Stimulated activated CD4-positive, alpha-beta T cell treated with anti-CD3 and anti-CD28 coated beads, Interleukin-4, amount 100 ng/mL, for 48 hours (primary cell): ENCODE measurements around the gene AGBL1.

ENCODE experiments used
- DNase-seq, 2 donors: peaks; one replicate each; pipeline ENCODE4 v3.0.0-alpha.2; 2020; ENCODE audit warnings: low read depth in 2 of 2

Gene AGBL1

DNA sequence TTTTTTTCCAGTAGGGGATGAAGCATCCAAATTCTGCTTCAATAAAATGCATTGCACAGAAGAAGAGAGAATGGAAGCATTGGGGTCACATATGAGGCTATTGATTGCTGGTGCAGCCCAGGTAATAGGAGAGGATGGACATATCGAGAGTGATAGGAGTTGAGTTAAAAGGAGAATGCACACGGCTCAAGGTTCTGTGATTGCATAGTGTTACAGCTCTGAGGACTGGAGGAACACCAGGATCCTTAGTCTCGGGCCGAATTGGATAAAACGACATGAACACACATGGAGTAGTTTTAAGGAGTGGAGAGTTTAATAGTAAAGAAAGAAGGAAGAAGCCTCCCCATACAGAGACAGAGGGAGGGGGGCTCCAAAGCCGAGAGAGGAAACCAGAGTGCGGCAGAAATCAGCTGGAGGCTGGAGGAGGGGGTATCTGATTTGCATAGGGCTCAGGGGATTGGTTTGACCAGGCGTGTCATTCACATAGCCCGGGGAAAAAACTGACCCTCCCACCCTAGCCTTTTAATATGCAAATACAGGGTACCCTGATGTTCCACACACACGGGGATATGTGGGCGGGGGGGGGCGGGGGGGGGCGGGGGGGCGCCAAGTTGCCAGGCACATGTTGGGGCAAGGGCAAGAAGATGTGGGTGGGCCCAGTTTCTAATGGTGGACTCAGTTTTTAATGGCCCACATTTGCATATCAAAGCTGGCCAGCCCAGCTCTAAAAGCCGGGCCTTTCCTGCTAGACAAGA, 156.9 kb downstream of the AGBL1 start:
- no peak for DNase-seq

DNA sequence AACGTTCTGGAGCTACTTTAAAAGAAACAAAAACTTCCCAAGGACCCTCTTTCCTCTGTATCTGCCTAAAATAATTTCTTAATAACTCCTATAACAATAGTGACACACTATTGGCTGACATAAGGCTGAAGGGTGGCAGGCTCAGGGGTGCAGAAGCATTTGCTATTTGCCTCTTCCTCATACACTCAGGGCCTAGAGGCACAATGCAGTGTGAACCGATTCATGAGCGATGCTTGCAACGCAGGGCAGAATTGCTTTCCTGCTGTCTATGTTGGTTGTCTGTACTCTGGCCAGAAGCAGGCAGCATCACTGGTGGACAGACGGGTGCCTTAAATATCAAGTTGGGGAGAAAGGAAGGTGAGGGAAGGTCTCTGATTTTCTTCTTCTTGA, 157.4 kb downstream of the AGBL1 start:
- DNase-seq: no peak

DNA sequence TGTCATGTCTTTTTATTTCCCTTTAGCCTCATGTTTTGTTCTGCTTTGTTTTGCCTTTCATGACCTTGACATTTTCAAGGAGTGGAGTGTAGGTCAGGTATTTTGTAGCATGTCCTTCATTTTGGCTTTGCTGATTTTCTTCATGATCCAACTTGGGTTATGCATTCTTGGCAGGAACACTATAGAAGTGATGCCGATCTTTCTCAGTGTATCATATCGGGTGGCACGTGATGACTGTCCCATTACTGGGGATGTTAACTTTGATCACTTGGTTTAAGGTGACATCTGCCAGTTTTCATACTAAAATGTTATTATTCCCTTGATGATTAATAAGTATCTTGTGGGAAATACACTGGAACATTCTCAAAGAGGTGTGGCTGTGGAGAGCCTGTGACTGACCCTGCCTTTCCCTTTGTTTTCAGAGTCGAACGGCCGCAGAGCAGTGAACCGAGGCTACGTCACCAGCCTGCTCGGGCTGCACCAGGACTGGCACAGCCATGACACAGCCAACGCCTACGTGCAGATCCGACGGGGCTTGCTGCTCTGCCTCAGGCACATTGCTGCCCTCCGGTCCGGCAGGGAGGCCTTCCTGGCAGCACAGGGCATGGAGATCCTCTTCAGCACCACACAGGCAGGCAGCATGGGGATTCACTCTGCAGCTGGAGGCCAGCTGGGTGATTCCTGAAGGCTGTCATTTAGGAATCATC, 167.7 kb downstream of the AGBL1 start:
- no peak for DNase-seq

DNA sequence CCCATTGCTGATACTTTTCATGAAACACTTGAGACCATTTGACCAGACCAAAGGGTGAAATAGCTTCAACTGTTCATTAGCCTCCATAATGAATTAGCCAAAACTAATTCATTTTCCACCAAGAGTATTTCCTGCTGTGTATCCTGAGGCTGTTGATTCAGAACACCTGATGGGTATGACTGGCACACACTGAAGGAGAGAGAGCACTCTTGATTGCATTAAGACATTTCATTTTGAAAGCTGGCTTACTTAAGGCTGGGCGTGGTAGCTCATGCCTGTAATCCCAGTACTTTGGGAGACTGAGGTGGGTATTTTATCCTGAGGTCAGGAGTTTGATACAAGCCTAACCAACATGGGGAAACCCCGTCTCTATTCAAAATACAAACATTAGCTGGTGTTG, 175.6 kb downstream of the AGBL1 start:
- no peak for DNase-seq

DNA sequence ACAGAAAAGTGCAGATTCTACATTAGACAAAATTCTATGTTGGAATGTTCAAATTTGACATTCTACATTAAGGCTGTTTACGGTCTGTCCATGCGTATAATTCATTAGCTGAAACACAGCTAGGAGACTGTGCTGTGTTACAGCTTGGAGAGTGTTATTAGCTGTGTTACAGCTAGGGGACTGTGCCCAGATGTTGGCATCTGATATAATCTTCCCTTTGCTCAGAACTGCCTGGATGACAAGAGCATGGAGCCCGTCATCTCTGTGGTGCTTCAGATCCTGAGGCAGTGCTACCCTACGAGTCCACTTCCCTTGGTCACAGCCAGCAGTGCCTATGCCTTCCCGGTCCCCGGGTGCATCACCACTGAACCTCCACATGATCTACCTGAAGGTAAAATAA, 177.0 kb downstream of the AGBL1 start:
- DNase-seq: no peak

DNA sequence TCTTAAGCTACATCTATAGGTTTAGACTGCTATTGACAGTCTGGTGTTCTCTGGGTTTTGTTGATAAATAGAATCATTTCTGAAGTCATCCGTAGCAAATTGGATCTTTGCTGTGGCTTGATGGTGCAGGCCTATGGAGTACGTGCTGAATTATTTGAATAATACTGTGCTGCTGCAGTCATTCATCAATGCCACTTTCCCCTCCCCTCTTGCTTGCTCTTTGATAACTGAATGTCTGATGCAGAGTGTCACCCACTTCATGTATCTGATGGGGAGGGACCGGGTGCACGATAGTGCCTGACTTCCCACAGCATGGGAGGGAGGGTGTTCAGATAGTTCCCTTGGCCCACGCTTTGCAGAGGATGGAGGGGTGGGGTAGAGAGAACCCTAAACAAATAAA, 179.9 kb downstream of the AGBL1 start:
- no peak for DNase-seq

DNA sequence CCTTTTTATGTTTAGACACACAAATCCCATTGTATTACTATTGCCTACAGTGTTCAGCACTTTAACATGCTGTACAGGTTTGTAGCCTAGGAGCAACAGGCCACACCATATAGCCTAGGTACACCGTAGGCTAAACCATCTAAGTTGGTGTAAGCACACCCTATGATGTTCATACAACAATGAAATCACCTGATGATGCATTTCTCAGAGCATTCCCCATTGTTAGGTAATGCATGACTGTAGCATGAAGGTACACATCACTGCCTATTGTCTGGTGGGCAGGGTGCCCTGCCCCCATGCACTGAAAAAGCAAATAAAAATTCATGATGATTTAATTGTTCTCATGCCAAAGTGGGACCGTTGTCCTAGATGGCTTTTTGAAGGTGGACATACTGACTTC, 183.6 kb downstream of the AGBL1 start:
- no peak for DNase-seq

DNA sequence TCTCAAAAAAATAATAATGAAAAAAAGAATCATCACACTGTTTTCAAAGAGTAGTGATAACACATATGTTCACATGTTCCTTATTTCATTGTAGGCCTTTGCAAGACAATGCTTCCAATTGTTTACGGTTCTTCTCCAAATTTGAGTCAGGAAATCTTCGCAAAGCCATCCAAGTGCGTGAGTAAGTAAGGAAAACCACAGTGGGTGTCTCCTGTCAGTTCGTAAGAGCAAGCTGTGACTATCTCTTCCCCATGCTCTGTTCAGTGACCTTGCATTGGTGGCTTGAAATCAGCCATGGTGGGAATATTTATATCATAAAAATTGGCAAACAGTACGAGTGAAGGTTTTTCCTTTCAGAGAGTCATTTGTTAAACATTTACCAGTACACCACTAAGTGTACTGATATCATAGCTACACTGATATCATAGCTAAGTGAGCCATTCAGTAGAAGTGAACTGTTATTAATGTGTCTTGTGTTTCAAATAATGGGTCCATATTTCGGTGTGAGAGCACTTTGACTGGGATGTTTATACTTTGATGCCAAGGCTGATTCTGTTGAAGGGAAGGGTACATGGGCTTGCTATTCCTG, 187.3 kb downstream of the AGBL1 start:
- DNase-seq: no peak

DNA sequence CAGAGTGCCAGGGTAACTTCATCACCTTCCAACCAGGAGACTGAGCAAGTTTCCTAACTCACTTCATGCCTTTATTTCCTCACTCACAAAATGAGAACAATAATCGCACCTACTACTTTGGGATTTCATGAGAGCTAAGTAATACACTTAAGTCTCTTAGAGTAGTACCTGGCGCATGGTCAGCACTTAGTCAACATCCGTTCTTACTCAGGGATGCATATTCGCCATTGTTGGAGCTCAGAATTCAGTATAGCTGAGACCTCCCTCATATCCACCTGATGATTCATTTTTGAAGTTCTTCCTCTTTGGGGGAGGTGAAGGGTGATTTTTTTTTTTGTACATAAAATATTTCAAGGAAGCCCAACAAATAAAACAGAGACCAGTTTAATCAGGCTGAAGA, 188.2 kb downstream of the AGBL1 start:
- DNase-seq: no peak

DNA sequence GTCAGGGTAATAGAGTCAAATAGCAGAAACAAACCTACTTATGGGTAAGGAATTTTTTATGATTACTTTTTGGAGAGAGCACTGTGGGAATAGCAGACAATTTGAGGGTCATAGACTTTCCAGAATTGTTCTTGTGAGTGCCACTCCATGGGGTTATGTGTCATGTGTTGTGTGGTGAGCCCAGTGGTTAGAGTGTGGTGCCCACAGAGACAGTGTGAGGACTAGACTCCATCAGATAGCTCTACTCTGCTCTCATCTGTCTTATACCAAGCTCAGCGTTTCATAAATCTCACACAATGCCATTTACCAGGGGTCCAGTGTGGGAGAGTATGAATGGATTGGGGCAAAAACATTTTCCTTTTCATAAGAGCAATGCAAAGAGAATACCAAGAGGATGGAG, 188.9 kb downstream of the AGBL1 start:
- no peak for DNase-seq

DNA sequence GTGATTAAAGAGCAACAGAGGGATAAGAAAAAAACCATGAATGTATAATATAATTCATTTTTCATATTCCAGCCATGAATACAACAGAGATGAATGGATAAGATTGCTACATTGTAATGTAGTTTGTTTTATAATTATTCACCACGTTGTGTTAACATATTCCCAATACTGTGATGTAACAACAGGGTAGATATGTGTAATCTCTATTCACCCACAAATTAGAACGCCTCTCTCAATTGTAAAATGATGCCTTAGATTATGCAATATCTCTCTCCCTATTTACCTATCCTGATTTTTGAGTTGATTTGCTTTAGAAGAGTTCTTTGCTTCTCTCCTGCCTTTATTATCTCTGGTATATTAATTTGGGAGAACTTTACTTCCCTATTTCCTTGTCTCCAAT, 193.6 kb downstream of the AGBL1 start:
- DNase-seq: no peak

DNA sequence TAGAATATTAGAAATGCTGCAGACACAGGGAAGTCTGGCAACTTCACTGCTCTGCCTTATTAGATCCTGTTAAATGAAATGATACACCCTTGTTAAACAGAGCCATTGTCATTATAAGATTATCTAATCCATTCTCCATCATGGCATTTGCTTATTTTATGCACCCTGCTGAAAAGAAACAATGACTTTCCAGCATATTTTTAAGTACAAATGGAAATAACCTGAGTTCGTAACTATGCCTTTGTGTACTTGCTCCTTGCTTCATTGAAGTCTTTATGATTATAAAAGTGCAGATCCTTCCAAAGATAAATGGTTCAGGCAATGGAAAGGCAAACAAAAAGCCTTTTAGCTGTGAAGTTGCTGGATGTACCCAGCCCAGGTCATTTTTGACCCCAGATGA, 195.7 kb downstream of the AGBL1 start:
- DNase-seq: no peak

DNA sequence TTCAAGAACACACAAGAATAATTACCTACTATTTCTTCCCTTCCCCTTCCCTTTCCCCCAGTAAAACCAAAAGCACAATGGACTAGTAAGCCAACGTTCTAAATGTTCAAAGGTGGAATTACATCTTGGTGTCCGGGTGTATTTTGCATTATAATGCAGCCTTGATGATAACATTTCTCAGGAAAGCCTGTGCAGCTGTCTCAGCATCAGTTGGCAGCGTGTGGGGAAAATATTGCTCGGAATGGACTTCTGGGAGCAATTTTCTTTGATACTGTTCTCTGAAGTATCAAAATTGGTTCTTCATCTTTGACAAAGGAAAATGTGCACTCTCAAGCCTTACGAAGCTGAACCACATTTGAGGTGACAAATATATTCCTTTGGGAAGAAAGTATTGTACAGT, 198.9 kb downstream of the AGBL1 start:
- DNase-seq: no peak

DNA sequence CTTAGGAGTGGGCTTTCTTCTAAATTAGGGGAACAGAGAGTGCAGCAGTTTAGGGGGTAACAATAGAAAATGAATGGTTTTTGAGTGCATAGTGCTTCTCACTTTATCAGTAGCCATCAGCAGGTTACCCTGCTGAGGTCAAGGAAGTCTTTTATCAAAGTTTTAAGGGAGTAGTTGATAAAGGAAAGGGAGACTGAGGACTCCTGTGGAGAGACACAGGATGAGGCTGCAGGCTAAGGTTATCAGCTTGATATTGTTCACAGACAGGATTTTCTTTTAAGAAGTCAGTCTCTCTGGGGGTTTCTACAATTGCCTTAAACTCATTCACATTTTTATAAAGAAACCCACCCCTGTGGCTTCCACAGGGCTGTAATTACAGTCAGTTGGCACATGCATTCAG, 205.0 kb downstream of the AGBL1 start:
- no peak for DNase-seq

DNA sequence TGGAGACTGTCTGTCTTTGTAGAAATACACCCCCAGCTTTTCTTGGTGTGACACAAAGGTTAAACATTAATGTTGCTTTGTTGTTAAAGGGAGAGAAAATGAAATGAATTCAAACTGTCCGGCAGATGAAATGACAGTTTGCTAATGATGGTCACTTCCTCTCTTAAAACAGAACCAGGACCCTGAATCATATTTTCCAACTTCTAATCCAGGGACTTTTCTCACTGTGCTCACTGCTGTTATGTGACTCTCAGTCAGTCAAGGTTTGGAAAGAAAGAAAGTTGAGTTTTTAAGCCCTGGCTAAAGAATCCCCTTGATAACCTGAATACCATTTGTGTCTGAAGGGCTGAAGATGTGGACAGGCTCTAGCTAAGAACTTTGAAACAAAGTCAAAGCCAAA, 215.8 kb downstream of the AGBL1 start:
- no peak for DNase-seq

DNA sequence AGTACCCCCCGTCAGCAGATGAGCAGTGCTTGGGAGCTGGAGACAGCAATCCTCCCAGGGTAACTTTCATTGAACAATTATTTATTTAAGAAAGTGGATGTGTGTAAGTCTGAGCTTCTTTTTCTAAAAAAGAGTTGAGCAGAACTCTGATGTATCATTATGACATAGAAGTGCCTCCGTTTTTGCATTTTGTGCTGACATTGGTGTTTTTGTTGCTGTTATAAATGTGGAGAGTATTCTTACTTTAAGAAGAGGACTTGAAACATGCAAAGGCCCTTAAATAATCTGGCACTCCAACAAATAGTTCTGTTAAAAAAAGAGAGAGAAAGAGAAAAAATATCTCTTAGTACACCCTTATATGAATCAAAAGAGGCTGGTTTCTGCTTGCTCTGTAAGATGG, 217.1 kb downstream of the AGBL1 start:
- no peak for DNase-seq

DNA sequence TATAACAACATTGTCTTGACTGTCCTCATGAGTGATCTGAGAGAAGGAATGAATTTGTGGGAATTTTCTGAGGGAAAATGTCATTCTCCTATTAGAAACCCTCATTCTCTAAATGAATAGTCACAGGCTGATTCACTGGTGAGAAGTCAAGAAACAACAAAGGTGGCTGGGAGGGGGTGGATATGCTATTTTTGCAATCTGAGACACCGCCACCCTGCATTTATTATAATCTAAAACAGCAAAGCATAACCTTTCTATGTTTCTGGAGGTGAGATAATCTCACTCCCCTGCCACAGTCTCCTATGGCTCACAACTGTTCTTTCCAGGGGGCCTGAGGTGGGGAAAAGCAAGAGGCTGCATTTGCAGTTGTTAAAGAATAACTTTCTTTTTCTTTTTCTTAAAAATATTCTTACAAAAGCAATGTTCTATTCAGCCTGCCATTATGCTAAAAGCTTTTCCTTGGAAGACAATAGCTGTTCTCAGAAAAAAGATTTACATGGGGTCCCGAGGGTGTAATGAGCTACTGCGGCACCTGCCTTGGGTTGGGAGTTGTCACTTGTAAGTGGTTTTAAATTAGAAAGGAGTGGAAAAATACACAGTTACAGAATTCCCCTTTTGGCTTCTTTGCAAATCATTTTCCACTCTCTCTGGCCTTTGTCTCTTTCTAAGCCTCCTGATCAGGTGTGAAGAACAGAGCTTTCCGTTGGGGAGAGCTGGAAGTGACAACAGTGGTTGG, 220.9 kb downstream of the AGBL1 start:
- DNase-seq: no peak

DNA sequence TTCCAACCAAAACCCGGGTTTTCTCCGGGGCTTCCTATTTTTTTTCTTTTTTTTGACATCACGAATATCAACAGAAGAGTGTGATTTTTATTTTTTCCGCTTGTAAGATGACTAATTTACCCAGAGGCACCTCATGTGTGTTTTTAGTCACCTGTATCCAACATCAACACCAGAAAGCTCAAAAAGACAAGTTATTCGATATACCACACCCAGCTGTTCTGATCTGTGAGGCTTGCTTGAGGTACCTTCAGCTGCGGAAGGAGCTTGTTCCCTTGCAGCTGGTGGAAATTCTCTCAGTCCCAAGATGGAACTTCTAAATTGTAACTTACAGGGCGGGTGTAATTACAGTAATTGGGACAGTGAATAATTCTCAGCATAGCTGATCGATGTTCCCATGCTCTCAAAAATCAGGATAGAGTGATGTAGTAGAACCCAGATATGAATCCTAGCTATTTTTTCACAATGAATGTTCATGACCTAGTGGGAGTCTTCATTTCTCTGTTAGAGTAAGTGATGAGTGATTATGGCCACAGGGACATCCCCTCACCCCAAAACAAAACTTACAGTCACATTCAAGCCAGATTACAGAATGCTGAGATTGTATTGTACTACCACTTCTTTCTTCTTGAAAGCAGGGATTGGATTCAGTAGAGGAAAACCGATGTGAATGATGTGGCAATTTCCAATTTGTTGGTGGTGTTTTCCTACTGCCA, 232.1 kb downstream of the AGBL1 start:
- DNase-seq: no peak

DNA sequence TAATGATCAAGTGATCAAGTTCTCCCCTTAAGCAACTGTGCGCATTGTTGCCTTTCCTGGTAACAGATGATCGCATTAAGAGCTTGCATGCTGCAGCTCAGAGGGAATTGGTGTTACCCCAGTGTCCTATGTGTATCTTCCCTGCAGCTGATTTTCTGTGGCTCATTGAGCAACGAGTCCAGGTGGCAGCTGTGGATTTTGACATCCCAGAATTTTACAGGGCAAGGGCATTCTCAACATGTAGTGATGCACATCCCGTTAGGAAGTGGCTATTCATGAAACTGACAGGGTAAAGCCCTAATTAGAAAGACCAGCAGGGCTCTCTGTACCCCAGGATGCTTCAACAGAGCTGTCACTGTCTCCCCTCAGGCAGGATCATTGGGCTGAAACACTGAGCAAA, 232.8 kb downstream of the AGBL1 start:
- DNase-seq: no peak

DNA sequence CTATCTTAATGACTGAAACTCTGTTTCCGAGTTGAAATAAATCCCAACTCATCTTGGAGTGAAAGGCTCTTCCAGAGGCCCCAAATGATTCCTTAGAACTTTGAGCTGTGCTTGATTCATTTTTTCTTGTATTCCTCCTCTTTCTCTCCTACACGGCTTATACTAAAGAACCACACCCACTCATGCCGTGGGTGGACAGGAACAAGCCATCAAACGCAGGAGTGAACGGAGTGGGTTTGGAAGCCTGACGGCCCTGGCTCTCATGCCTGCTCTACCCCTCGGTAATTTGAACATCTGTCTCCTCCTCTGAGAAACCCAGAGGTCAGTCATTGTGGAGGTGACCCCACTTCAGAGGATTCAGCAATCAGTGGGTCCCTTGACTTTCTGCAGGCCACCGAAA, 236.5 kb downstream of the AGBL1 start:
- DNase-seq: no peak

DNA sequence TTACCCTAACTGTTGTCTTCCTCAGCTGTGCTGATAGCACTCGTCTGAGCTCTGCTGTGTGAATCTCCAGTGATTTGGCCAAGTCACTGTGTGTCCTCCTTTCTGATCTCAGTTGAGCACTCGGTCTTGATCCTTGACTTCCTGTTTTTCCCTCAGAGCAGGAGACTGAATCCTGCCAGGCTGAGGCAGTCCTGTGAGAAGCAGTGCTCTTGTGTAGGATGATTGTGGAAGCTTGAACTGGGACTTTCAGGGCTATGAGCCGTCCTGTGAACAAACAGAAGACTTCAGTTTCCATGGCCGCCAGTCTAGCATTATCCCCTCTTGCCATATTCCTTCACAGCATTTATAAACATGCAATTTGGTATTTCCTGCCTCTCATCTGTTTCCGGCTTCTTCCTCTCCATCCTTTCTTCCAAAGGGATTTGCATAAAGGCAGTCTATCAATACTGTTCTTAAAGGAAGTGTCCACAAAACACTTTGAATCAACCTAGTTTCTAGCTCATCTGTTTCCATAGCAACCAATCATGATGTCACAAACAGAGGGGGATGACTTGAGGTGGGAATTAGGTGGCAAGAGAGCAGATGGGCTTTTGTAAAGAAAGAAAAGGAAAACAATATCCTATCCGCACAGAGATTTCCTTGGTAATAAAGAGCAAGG, 237.2 kb downstream of the AGBL1 start:
- DNase-seq: no peak

DNA sequence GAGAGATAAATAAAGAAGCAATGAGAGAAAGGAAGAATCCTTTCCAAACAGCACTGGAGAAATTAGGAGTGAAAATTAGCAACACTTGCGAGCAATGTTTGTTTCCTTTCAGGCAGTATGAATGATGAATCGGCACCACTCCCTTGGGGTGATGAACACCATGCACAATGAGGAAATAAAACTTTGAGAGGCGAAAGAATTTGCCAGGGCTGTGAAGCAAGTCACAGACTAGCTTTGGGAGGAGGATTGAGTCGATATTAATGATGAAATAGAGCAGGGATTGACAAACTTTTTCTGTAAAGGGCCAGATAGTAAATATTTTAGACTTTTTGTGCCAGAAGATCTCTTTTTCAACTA, 237.7 kb downstream of the AGBL1 start:
- no peak for DNase-seq
